Measurements from ENCODE around the gene PRSS27. TPM values are rescaled to one million over a fixed set of nuclear protein-coding genes. Genes with fewer than 3 reads are reported as not detected.

The PRSS27 gene
- total RNA-seq, 4 donors from 2014 or later = 0.82 to 3.0 (median 1.4) TPM

DNA sequence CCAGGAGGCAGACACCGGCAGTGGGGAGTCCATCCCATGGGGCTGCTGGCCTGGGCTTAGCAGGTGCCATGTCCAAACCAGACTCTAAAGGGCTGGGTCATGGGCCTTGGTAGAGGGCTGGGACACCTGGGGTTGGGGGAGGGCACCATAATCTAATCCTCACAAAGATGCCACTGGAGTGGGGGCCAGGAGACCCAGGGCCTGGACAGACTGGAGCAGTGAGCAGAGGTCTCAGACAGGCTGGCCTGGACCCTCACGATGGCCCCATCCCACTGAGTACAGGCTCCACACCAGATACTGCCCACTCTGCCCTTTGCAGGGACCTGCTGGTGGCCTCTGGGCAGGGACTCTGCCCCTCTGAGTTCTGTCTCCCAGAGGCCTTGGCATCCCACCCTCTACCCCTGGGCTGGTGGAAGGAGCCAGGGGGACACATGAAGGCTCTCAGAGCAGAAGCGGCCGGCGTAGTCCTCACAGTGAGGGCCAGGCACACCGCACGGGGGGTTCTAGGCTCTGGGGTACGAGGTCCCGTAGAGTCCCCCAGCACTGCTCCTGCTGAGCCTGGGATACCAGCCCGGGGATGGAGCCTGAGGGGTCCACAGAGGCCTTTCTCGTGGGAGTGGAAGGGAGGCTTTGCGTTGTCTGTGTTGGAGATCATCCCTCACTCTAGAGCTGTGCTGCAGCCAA, 22.4 kb upstream of the PRSS27 start:
- TF ChIP-seq, protein P1, sequence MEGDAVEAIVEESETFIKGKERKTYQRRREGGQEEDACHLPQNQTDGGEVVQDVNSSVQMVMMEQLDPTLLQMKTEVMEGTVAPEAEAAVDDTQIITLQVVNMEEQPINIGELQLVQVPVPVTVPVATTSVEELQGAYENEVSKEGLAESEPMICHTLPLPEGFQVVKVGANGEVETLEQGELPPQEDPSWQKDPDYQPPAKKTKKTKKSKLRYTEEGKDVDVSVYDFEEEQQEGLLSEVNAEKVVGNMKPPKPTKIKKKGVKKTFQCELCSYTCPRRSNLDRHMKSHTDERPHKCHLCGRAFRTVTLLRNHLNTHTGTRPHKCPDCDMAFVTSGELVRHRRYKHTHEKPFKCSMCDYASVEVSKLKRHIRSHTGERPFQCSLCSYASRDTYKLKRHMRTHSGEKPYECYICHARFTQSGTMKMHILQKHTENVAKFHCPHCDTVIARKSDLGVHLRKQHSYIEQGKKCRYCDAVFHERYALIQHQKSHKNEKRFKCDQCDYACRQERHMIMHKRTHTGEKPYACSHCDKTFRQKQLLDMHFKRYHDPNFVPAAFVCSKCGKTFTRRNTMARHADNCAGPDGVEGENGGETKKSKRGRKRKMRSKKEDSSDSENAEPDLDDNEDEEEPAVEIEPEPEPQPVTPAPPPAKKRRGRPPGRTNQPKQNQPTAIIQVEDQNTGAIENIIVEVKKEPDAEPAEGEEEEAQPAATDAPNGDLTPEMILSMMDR (IDR thresholded peaks at IDR 0.05; ENCODE audit: low read depth) = no peak

DNA sequence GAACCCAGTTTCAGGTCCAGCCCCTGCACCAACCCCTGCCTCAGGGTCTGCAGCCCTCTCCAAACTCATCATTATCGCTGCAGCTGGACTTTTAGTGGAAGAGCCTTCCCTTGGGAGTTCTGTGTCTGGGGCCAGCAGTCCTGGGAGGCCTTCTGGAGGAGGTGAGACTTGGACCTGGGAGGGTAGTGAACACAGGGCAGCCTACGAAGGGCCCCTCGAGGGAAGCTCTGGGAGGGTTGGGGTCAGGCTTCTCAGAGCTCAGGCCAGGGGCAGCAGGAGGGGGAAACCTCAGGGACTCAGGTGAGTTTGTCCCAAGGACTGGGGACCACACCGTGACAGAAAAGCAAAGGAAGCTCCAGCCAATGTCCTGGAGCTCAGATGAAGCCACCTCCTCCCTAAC, 21.1 kb upstream of the PRSS27 start:
- TF ChIP-seq, protein P1 (IDR thresholded peaks at IDR 0.05; ENCODE audit: low read depth) = no peak

DNA sequence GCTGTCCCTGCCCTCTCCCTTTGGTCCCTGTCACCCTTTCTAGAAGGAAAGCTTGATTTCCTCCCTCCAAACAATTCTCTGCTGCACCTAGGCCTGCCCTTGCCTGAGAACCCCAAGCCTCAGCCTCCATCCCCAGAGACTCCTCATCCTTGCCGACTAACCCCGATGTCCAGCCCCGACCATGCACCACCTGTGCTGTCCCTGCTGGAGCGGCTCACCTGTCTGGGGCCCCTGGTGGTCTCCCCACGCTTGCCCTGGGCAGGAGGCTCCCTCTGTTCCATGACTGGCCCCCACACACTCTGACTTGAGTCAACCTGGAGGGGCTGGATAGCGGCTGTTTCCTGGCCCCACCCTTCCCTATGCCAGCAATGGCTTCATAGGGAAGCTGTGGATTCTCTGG, 20.5 kb upstream of the PRSS27 start:
- TF ChIP-seq, protein P1 (IDR thresholded peaks at IDR 0.05; ENCODE audit: low read depth) = no peak

DNA sequence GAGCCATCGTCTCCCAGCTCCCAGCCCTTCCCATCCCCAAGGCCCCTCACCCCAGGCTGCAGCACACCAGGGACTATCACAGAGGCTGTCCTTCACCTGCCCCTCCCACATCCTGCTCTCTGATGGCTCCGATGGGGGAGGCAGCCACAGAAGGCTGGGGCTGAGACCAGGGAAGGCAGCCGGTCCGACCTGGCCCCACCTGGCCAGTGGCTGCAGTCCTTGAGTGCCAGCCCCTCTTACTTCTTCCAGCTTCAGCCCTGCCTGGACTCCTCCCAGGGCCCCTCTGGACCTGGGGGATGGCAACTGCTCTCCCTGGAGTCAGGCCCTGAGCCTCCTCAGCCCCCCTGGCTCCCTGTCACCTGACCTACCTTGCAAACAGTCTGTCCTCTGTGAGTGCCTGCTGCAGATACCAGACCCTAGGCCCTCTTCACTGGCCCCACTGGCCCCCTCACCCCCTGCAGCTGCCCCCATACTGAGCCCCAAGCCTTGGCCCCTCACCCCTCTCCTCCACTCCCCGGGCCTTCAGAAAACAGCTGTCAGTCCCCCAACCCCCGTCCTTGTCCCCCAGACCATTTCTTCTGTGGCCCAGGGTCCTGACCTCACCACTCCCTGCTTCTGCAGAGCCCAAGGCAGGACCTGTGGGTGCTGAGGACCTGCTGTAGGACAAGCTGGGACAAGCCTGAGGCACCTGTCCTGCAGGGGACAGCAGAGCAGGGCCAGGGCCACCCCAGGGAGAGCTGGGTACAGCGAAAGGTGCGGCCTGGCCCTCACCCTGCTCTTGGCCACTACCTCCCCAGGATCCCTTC, 19.8 kb upstream of the PRSS27 start:
- TF ChIP-seq, protein P1 (IDR thresholded peaks at IDR 0.05; ENCODE audit: low read depth) = no peak

DNA sequence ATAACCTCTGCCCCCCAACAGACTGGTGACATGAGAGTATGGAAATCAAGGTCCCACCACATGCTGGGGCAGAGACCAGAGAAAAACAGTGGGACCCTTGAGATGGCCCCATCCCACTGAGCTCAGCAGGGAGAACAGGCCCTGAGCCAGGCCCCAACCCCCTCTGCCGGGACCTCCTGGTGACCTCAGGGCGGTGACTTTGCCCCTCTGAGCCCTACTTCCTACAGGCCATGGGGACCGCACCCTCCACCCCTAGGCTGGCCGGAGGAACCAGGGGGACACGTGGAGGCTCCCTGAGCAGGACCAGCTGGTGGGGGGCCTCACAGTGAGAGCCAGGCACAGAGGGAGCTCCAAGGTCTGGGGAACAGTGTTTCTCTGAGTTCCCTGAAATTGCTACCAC, 18.6 kb upstream of the PRSS27 start:
- TF ChIP-seq, protein P1 (IDR thresholded peaks at IDR 0.05; ENCODE audit: low read depth) = no peak

DNA sequence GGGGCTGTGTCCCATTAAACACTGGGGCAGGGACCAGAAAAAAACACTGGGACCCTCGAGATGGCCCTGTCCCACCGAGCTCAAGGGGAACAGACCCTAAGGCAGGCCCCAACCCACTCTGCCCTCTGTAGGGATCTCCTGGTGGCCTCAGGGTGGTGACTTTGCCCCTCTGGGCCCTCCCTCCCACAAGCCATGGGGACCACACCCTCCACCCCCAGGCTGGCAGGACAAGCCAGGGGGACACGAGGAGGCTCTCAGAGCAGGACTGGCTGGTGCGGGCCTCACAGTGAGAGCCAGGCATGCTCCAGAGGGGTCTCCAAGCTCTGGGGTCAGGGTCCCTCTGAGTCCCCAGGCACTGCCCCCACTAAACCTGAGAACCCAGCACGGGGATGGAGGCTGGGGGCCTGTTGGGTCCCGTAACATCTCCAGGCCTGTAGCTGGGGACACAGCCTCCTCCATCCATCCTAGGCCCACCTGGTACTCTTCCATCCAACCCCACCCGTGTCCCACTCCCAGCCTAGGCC, 17.9 kb upstream of the PRSS27 start:
- TF ChIP-seq, protein P1 (IDR thresholded peaks at IDR 0.05; ENCODE audit: low read depth) = no peak

DNA sequence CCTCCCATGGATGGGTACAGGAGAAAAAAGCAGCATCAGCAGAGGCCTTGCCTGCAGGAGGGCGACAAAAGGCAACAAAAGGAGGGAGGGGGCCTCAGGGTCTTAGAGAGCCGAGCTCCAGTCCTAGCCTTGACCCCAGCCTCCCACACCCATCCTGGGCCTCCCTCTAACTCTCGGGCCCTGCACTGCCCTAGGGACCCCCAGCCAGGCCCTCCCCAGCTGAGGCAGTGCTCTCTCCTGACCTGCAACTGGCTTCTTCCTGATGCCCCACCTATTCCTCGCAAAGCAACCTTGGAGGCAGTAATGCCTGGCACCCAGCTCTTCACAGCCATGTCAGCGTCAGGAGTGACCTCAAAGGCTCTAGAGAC, 17.2 kb upstream of the PRSS27 start:
- TF ChIP-seq, protein P1 (IDR thresholded peaks at IDR 0.05; ENCODE audit: low read depth) = no peak

Measured in subcutaneous adipose tissue (tissue), 4 donors.